GM18951 (cell line): ENCODE data around the gene NSF.
"Not testable (repeated sequence)": the region's sequence is repeated elsewhere in the genome, so short reads cannot be mapped to it uniquely, and the experiment has no call there.

ENCODE experiments used
- POLR2A ChIP-seq: IDR thresholded peaks from 4 replicates; pipeline ENCODE4 v1.6.1; 2011; ENCODE audit warnings: mild to moderate bottlenecking; ENCODE audit not compliant: insufficient read length, insufficient read depth; ENCODE audit errors: extremely low read depth
- in situ Hi-C: fragments of 300-500 bp; cut with MboI; formaldehyde crosslinking; loops from one replicate; pipeline ENCODE4 v1.12.0; 2022; ENCODE audit warnings: low sequenced_read_pairs, mixed read lengths, inconsistent platforms; ENCODE audit not compliant: unreplicated experiment

NSF gene

GRCh38 chr17:46759141-46759540 is 168.7 kb downstream of the NSF start:
- in situ Hi-C loops: no loop called here
- TF ChIP-seq POLR2A: no peak

DNA sequence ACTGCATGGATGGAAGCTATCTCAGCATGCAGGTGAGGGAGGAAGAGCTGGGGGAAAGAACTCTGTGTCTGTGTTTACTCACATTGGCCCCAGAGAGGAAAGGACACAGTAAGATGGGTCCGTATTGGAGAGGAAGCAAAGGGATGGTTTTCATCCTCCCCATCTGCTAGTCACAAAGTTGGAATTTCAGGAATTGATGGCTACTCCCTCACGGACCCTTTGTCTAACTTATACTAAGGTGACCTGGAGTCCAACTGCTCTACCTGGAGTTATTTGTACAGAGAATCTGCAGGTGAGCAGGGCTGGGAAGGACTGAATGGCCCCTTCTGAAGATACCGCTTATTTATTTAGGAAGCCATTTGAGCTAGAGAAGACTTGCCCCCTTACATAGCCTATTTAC is 172.9 kb downstream of the NSF start:
- in situ Hi-C loops: no loop called here
- TF ChIP-seq POLR2A: no peak

- TF ChIP-seq POLR2A: no peak
- in situ Hi-C loops: no loop called here
These were observed 173.7 kb downstream of the NSF start for GRCh38 chr17:46764000-46764708.

DNA sequence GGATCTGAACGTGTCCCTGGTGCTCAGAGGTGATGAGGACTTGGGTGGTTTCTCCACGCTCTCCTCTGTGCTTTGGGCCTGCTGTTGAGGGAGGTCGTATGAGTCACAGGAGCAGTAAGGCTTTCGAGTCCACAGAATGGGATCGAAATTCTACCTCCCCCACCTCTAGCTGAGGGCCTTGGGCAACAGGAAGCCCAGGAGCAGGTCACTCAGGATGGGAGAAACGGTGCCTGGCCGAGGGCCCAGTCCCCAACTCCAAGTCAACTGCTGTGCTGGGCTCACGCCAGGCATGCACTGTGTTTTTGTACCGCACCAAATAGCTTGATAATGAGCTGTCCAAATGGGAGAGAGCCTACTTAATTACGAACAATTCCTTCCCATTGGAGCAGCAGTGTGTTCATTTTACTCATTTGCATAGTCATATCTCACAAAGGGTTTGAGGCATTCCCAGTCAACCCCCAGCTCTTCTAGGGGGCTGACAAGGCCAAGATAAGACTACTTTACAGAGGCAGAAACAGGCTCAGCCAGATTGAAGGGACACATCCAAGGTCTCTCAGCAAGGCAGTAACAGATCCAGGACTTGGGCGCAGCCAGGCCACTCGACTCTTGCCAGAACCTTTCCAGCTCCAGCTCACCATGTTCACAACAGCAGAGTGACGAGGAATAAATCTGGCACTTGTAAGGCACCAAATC is 174.4 kb downstream of the NSF start:
- TF ChIP-seq POLR2A: no peak
- in situ Hi-C loops: no loop called here

- in situ Hi-C loops: no loop called here
- no peak for TF ChIP-seq POLR2A
These were observed 175.0 kb downstream of the NSF start for GRCh38 chr17:46765453-46765852.

- TF ChIP-seq POLR2A: no peak
- in situ Hi-C loops: no loop called here
These were observed 176.3 kb downstream of the NSF start for GRCh38 chr17:46766493-46767491.

GRCh38 chr17:46768540-46768870 is 178.0 kb downstream of the NSF start:
- TF ChIP-seq POLR2A: no peak
- in situ Hi-C loops: no loop called here

DNA sequence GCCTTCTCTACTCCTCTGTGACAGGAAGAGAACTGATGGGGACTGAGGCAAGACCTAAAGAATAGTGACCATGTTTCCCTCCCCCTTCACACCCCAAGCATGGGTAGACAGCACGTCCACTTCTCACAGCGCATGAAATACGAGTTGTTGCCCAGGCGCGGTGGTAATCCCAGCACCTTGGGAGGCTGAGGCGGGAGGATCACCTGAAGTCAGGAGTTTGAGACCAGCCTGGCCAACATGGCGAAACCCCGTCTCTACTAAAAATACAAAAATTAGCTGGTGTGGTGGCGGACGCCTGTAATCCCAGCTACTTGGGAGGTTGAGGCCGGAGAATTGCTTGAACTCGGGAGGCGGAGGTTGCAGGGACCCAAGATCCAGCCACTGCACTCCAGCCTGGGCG is 178.4 kb downstream of the NSF start:
- in situ Hi-C loops: not testable (repeated sequence)

DNA sequence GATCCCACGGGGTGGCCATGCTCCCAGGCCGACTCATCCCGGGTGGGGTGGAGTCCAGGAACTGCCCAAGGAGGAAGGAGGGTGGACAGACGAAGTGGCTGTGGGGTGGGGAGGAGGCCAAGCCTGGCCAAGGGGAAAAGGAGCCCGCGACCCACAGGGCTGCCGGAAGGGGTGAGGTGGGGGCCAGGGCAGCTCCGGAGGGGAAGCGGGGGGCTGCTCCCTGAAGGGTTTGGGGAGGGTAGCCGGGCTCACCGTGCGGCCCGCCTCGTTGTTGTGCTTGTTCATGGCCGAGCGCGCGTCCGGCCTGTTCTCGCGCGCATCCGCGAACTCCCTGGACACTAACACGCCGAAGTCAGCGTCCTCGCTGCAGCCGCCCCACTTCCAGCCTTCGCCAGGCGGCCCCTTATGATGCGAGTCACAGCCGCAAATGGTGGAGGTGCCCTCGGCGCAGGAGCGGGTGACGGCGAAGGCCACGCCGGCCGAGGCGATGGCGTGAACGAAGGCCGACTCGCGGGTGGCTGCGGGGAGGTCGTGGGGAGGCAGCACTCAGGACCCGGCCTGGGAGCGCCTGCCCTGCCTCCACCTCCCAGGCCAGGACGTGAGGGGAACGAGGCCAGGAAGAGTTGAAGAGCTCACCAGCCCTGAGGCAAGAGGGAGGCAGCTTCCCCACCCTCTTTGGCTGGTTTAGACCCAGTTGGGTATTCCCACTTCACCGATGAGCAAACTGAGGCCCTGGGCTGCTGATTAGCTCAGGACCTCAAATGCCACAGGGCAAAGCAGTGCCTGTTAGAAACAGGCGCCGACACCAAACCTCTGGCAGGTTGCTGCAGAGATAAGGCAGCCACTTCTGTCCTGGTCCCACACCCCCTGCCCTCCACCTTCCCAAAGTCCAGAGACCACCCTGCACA is 179.3 kb downstream of the NSF start:
- in situ Hi-C loops: no loop called here

DNA sequence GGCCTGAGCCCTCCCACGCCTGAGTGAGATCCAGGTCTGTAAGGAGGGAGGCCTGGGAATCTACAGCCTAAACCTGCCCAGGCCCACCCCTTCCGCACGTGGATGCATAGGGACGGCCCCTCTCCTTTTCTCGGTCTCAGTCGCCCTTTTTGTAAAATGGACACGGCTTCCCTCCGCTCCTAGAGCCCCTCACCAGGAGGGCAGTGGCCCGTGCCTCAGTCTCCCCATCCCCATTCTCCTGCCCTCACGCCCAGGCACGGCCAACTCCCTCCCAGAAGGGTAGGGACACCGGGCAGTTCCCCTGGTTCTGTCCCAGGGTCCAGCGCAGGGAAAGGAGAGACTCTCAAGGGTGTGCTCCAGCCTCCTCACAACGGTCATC is 180.0 kb downstream of the NSF start:
- in situ Hi-C loops: no loop called here
- no peak for TF ChIP-seq POLR2A

More for the DNA sequence above, 179.3 kb downstream of the NSF start:
- TF ChIP-seq POLR2A: no peak

DNA sequence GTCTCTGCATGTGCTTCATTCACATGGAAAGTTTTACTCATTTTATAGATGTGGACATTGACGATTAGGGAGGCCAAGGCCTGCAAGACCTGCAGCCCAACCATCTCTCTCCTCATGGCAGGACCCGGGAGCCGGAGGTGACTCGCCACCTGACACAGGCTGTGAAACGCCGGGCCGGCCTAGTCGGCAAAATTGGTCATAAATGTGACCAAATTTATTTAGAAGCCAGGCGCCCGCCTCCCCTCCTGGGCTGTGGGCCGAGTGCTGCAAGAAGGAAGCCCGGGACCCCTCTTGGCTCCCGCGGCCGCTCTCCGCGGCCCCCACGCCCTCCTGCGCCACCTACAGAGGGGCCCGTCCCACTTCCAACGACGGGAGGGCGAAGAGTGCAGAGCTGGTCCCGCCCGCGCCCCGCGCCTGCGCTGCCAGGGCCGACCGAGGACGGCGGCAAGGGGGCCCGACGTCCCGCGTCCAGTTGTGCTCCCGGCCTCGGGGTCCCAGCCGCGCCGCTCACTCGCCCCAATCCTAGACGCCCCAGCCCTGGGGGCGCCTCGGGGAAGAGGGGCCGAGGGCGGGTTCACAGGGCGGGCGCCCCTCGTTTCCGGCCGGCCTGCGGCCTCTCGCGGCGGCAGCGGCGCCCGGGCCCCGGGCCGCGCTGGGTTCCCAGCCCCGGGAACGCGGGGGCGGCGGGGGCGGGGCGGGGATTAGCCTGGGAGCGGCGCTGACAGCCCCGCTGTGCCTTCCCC is 180.5 kb downstream of the NSF start:
- in situ Hi-C loops: no loop called here
- no peak for TF ChIP-seq POLR2A

DNA sequence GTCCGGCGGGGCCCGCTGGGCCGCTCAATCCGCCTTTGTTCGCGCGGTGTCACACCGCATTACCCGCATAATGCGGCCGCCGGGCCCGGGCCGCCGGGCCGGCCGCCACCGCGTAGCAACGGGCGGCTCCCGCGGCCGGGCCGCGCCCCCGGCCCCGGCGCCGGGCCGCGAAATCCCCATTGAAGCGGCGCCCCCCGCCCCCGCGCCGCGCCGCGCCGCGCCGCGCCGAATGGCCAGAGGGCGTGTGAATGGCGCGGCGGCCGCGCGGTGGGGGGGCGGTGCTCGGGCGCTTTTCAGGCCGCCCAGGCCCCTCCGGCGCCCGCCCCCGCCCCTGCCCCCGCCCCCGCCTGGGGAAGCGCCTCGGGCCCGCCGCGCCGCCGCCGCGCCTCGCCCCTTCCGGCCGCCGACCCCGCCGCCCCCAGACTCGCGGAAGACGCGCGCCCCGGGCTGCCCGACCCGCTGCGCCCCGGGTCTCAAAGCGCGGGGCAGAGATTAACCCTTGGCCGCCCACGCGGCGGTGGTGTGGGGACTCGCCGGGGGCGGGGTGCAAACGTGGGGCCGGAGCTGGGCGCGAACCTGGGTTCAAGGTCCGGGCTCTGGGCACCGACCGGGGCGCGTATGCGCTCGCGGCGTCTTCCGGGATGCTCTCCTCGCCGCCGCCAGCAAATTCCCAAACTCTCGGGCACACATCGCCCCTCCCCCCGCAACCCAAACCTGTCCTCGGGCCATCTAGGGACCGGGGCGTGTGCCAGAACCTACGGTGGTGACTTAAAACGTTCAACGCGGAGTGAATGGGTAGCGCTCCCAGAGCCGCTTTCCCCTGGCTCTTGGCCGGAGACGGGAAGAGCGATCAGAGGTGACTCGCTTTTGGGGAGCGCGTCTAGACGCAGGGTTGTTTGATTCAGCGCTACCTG is 181.3 kb downstream of the NSF start:
- TF ChIP-seq POLR2A: peak; percentile 20
- in situ Hi-C loops: no loop called here
